SKM-1 (cell line): ENCODE results near the gene CETN2.
"Not testable (repeated sequence)": the region's sequence is repeated elsewhere in the genome, so short reads cannot be mapped to it uniquely, and the experiment has no call there.

Experiments
- DNase-seq: peaks from one replicate; lab custom pipeline; 2025; ENCODE audit not compliant: unreplicated experiment; lab: John Stamatoyannopoulos, UW

The CETN2 gene

GRCh38 chrX:152832520-152832919, 2.0 kb upstream of the CETN2 start:
- no peak for DNase-seq

GRCh38 chrX:152831391-152831790, 834 bp upstream of the CETN2 start:
- DNase-seq: no peak

GRCh38 chrX:152824841-152825374, 5.6 kb downstream of the CETN2 start:
- no peak for DNase-seq

GRCh38 chrX:152823657-152824056, 6.9 kb downstream of the CETN2 start:
- DNase-seq: no peak

- no peak for DNase-seq
Measured at GRCh38 chrX:152822383-152823086, 8.0 kb downstream of the CETN2 start.

GRCh38 chrX:152821145-152821765, 9.3 kb downstream of the CETN2 start:
- DNase-seq: peak; percentile 3

GRCh38 chrX:152819732-152820131, 10.8 kb downstream of the CETN2 start:
- no peak for DNase-seq

- DNase-seq: no peak
Measured at GRCh38 chrX:152819266-152819665, 11.3 kb downstream of the CETN2 start.

GRCh38 chrX:152818356-152818755, 12.2 kb downstream of the CETN2 start:
- no peak for DNase-seq

- peak; percentile 1 for DNase-seq
Measured at GRCh38 chrX:152817078-152817764, 13.3 kb downstream of the CETN2 start.

- DNase-seq: no peak
Measured at GRCh38 chrX:152814048-152814447, 16.5 kb downstream of the CETN2 start.

- DNase-seq: no peak
Measured at GRCh38 chrX:152813206-152813605, 17.4 kb downstream of the CETN2 start.

GRCh38 chrX:152810403-152810802, 20.2 kb downstream of the CETN2 start:
- no peak for DNase-seq

- no peak for DNase-seq
Measured at GRCh38 chrX:152806035-152806434, 24.5 kb downstream of the CETN2 start.

GRCh38 chrX:152798945-152799344, 31.6 kb downstream of the CETN2 start:
- DNase-seq: no peak

- DNase-seq: not testable (repeated sequence)
Measured at GRCh38 chrX:152787062-152787461, 43.5 kb downstream of the CETN2 start.
